H1 (cell line): ENCODE measurements around the gene MX1. TPM values are rescaled to one million over a fixed set of nuclear protein-coding genes. Genes with fewer than 3 reads are reported as not detected.

Experiments
- CTCF ChIA-PET: fragments of 300-600 bp; sonication (Branson Sonifier 250); formaldehyde crosslinking; loops from one replicate; lab custom pipeline; 2021; ENCODE audit not compliant: partially characterized antibody; lab: Charles Lee
- POLR2A ChIA-PET: fragments of 300-600 bp; sonication (Branson Sonifier 250); formaldehyde crosslinking; loops from one replicate; lab custom pipeline; 2021; ENCODE audit warnings: inconsistent platforms; ENCODE audit not compliant: partially characterized antibody; lab: Charles Lee
- DNase-seq, 2 experiments: peaks; one replicate each; pipeline versions ENCODE4 v3.0.0 to v3.0.0-alpha.2; 2010 to 2022; ENCODE audit warnings: low spot score in 2 of 2, low read depth in 1 of 2, mixed read lengths in 1 of 2
- FAIRE-seq: peaks from 2 replicates; lab custom pipeline; 2011; peaks lifted over from hg19 to GRCh38; lab: Jason Lieb, UNC
- H2AFZ ChIP-seq: 2 replicates; pipeline ENCODE4 v1.8.1; 2012; ENCODE audit warnings: low read length, inconsistent platforms
- H2AK5ac ChIP-seq: 2 replicates; pipeline ENCODE4 v1.6.1; 2013; ENCODE audit warnings: low read depth, low read length
- H2BK120ac ChIP-seq: replicated peaks from 2 replicates; pipeline ENCODE3; 2013; ENCODE audit warnings: low read depth, low read length, inconsistent platforms
- H2BK12ac ChIP-seq: 2 replicates; pipeline ENCODE4 v1.6.1; 2013; ENCODE audit warnings: low read depth, low read length
- H2BK15ac ChIP-seq: 2 replicates; pipeline ENCODE4 v1.6.1; 2013; ENCODE audit warnings: low read length
- H2BK20ac ChIP-seq: 2 replicates; pipeline ENCODE4 v1.6.1; 2013; ENCODE audit warnings: low read length
- H2BK5ac ChIP-seq: 2 replicates; pipeline ENCODE4 v1.6.1; 2013; ENCODE audit warnings: low read depth, low read length
- H3K14ac ChIP-seq: 2 replicates; pipeline ENCODE4 v1.6.1; 2013; ENCODE audit warnings: inconsistent platforms; ENCODE audit not compliant: insufficient read length
- H3K18ac ChIP-seq: 2 replicates; pipeline ENCODE4 v1.6.1; 2013; ENCODE audit warnings: low read length; ENCODE audit errors: extremely low read depth
- H3K23ac ChIP-seq: 2 replicates; pipeline ENCODE4 v1.6.1; 2013; ENCODE audit warnings: inconsistent platforms; ENCODE audit not compliant: insufficient read length
- H3K23me2 ChIP-seq: 2 replicates; pipeline ENCODE4 v1.6.1; 2013; ENCODE audit warnings: low read depth, low read length
- H3K27ac ChIP-seq: 2 replicates; pipeline ENCODE4 v1.6.1; 2011; ENCODE audit warnings: low read depth, low read length, inconsistent platforms
- H3K27me3 ChIP-seq, 4 experiments: replicated peaks in 1 of 4; 1 replicate in 1 of 4; 2 replicates in 3 of 4; pipeline versions ENCODE4 v1.6.1 to v1.8.1; 2011 to 2013; ENCODE audit warnings: low read length in 3 of 4, mild to moderate bottlenecking in 3 of 4, inconsistent platforms in 2 of 4, mixed read lengths in 2 of 4, moderate library complexity in 1 of 4; ENCODE audit not compliant: control insufficient read depth in 3 of 4, insufficient read depth in 3 of 4; ENCODE audit errors: extremely low read depth in 1 of 4
- H3K36me3 ChIP-seq, 4 experiments: 2 replicates each; pipeline versions ENCODE4 v1.6.1 to v1.8.1; 2011 to 2013; ENCODE audit warnings: mild to moderate bottlenecking in 4 of 4, low read length in 3 of 4, moderate library complexity in 2 of 4, control low read depth in 1 of 4, inconsistent platforms in 1 of 4; ENCODE audit not compliant: insufficient read depth in 4 of 4, control insufficient read depth in 2 of 4
- H3K4ac ChIP-seq: replicated peaks from 2 replicates; pipeline ENCODE3; 2013; ENCODE audit warnings: low read length, low read depth, mixed read lengths, inconsistent platforms; ENCODE audit not compliant: insufficient read length
- H3K4me1 ChIP-seq, 4 experiments: replicated peaks in 1 of 4; 1 replicate in 1 of 4; 2 replicates in 3 of 4; pipeline versions ENCODE4 v1.6.1 to v1.8.1; 2011 to 2013; ENCODE audit warnings: low read length in 3 of 4, inconsistent platforms in 2 of 4, mixed read lengths in 1 of 4; ENCODE audit not compliant: insufficient read depth in 4 of 4, control insufficient read depth in 3 of 4
- H3K4me2 ChIP-seq, 2 experiments: 2 replicates each; pipeline versions ENCODE4 v1.6.1 to v1.8.1; 2011 to 2013; ENCODE audit warnings: low read depth in 2 of 2, low read length in 2 of 2, control low read depth in 1 of 2, inconsistent platforms in 1 of 2, mild to moderate bottlenecking in 1 of 2; ENCODE audit not compliant: insufficient read depth in 1 of 2
- H3K4me3 ChIP-seq, 4 experiments: fragments of 200-600, 300-600 bp in 1 of 4; sonication (generic), shearing (Covaris generic), sonication (Bioruptor Twin) in 1 of 4; 2 replicates each; pipeline versions ENCODE4 v1.5.1 to v1.8.1; 2011 to 2016; ENCODE audit warnings: low read length in 4 of 4, low read depth in 3 of 4, control low read depth in 2 of 4, inconsistent platforms in 2 of 4, mild to moderate bottlenecking in 2 of 4, mixed read lengths in 1 of 4, moderate library complexity in 1 of 4; ENCODE audit not compliant: insufficient read depth in 2 of 4; ENCODE audit errors: extremely low read depth in 1 of 4
- H3K56ac ChIP-seq: replicated peaks from 2 replicates; pipeline ENCODE3; 2013; ENCODE audit warnings: low read depth, mild to moderate bottlenecking, mixed read lengths, low read length, inconsistent platforms; ENCODE audit not compliant: insufficient read length
- H3K79me1 ChIP-seq: 2 replicates; pipeline ENCODE4 v1.6.1; 2013; ENCODE audit warnings: low read depth, low read length, control low read depth
- H3K79me2 ChIP-seq, 2 experiments: 2 replicates each; pipeline versions ENCODE4 v1.6.1 to v1.8.1; 2012 to 2013; ENCODE audit warnings: low read length in 2 of 2, mild to moderate bottlenecking in 2 of 2, inconsistent platforms in 1 of 2; ENCODE audit not compliant: insufficient read depth in 2 of 2, control insufficient read depth in 1 of 2
- H3K9ac ChIP-seq, 4 experiments: replicated peaks in 1 of 4; 1 replicate in 1 of 4; 2 replicates in 3 of 4; pipeline versions ENCODE4 v1.6.1 to v1.8.1; 2011 to 2013; ENCODE audit warnings: low read depth in 3 of 4, low read length in 3 of 4, control low read depth in 2 of 4, mild to moderate bottlenecking in 2 of 4, moderate library complexity in 2 of 4, inconsistent platforms in 1 of 4; ENCODE audit errors: extremely low read depth in 1 of 4
- H3K9me3 ChIP-seq, 2 experiments: 2 replicates each; pipeline versions ENCODE4 v1.6.1 to v1.8.1; 2012 to 2013; ENCODE audit warnings: mild to moderate bottlenecking in 2 of 2, moderate library complexity in 2 of 2, control low read depth in 1 of 2, inconsistent platforms in 1 of 2, low read depth in 1 of 2, low read length in 1 of 2, mixed read lengths in 1 of 2; ENCODE audit not compliant: insufficient read depth in 2 of 2
- H4K20me1 ChIP-seq, 2 experiments: replicated peaks in 1 of 2; 2 replicates each; pipeline versions ENCODE3 to v1.8.1; 2011 to 2013; ENCODE audit warnings: inconsistent platforms in 2 of 2, low read length in 2 of 2, mild to moderate bottlenecking in 1 of 2; ENCODE audit not compliant: insufficient read depth in 2 of 2, control insufficient read depth in 1 of 2
- H4K5ac ChIP-seq: 2 replicates; pipeline ENCODE4 v1.6.1; 2013; ENCODE audit warnings: low read length, low read depth, mixed read lengths, inconsistent platforms; ENCODE audit not compliant: insufficient read length
- H4K8ac ChIP-seq: 2 replicates; pipeline ENCODE4 v1.8.0; 2013; ENCODE audit warnings: mild to moderate bottlenecking, moderate library complexity, low read length, inconsistent platforms; ENCODE audit not compliant: insufficient read depth; ENCODE audit errors: extremely low read depth
- H4K91ac ChIP-seq: replicated peaks from 2 replicates; pipeline ENCODE3; 2013; ENCODE audit warnings: low read length, mixed read lengths, inconsistent platforms; ENCODE audit not compliant: insufficient read length
- ASH2L ChIP-seq: fragments of 200-600, 300-600 bp; sonication (generic); IDR thresholded peaks from one replicate; pipeline ENCODE4 v1.7.1; 2017; ENCODE audit warnings: low read length
- ATF2 ChIP-seq: IDR thresholded peaks from 2 replicates; pipeline ENCODE4 v1.6.1; 2012; ENCODE audit warnings: low read length, inconsistent platforms
- BRCA1 ChIP-seq: IDR thresholded peaks from 2 replicates; pipeline ENCODE4 v1.6.1; 2012; ENCODE audit warnings: low read depth, low read length, improper control_type of control experiment
- CHD2 ChIP-seq: IDR thresholded peaks from 2 replicates; pipeline ENCODE4 v1.6.1; 2012; ENCODE audit warnings: low read length, improper control_type of control experiment
- EZH2 ChIP-seq: fragments of 200-600 bp; sonication (generic); IDR thresholded peaks from 2 replicates; pipeline ENCODE4 v1.7.1; 2012; ENCODE audit warnings: low read depth, mild to moderate bottlenecking, moderate library complexity, low read length, inconsistent platforms; ENCODE audit not compliant: severe bottlenecking
- RBBP5 ChIP-seq: IDR thresholded peaks from 2 replicates; pipeline ENCODE4 v1.7.1; 2012; ENCODE audit warnings: low read depth, mild to moderate bottlenecking, inconsistent platforms, low read length, moderate library complexity, borderline replicate concordance
- RXRA ChIP-seq: IDR thresholded peaks from 2 replicates; pipeline ENCODE4 v1.6.1; 2011; ENCODE audit warnings: low read depth, mild to moderate bottlenecking, low read length, moderate library complexity; ENCODE audit not compliant: insufficient read depth
- WGBS, 2 experiments: shearing (Covaris generic) in 1 of 2; methylation state at CpG; one replicate each; pipeline versions ENCODE4 v1.1.6 to v1.1.7; 2013 to 2015; ENCODE audit warnings: low lambda C conversion rate in 2 of 2, mixed read lengths in 2 of 2, inconsistent platforms in 1 of 2, low coverage in 1 of 2, missing lambda C conversion rate in 1 of 2; ENCODE audit not compliant: insufficient replicate concordance in 2 of 2, insufficient coverage in 1 of 2, insufficient read length in 1 of 2; ENCODE audit errors: extremely low coverage in 1 of 2, missing lambda C conversion rate in 1 of 2; 5-methylcytosine and 5-hydroxymethylcytosine counted together
- long read RNA-seq, 2 experiments: library from RNA in 1 of 2; library from capped mRNA in 1 of 2; stranded (forward); transcript quantifications; one replicate each; pipeline ENCODE4 v2.0.0, GENCODE V29; 2021; ENCODE audit warnings: inconsistent platforms in 1 of 2
- polyA minus RNA-seq, 3 experiments: library from RNA; depleted of rRNA, polyadenylated mRNA; stranded (reverse); fragments of >200 nt; gene quantifications; 1 replicate in 2 of 3; 2 replicates in 1 of 3; pipeline ENCODE4 v1.2.3, GENCODE V29; 2011
- polyA plus RNA-seq, 7 experiments: library from polyadenylated mRNA; depleted of rRNA in 3 of 7; stranded (reverse) in 5 of 7; unstranded in 2 of 7; fragments of >200 nt in 5 of 7; fragments of 200-250 nt in 2 of 7; gene quantifications; 1 replicate in 5 of 7; 2 replicates in 1 of 7; 4 replicates in 1 of 7; pipeline versions ENCODE4 v1.2.1 to v1.2.3, GENCODE V29; 2011 to 2013; ENCODE audit warnings: missing spikeins in 2 of 7, mixed read lengths in 2 of 7
- total RNA-seq: library from RNA; stranded (reverse); fragmentation: NEBNext Ultra II Directional; extraction: Animal tissue kit (Norgen Biotek cat#: 25700); gene quantifications from 2 replicates; pipeline ENCODE4 v1.2.1, GENCODE V29; 2021

The MX1 gene
- total RNA-seq = 3.1 and 3.8 TPM in 2 replicates
- 5.1 and 5.7 TPM in 2 replicates for polyA plus RNA-seq (2011; rRNA removed)
- 4.8 TPM for polyA plus RNA-seq (2011; cell fraction: cytosol; rRNA removed)
- 9.7 TPM for polyA plus RNA-seq (2011; cell fraction: nucleus; rRNA removed)
- polyA plus RNA-seq (2012, experiment 1 of 2) = 3.9 to 7.5 TPM (median 7.1 TPM) in 4 replicates
- polyA plus RNA-seq (2012, experiment 2 of 2) = 3.5 TPM
- 1.6 TPM for polyA plus RNA-seq (2013, experiment 1 of 2)
- polyA plus RNA-seq (2013, experiment 2 of 2) = 1.1 TPM
- 9.2 and 13.0 TPM in 2 replicates for polyA minus RNA-seq (2011; rRNA and poly(A)+ RNA removed)
- 7.9 TPM for polyA minus RNA-seq (2011; cell fraction: cytosol; rRNA and poly(A)+ RNA removed)
- polyA minus RNA-seq (2011; cell fraction: nucleus; rRNA and poly(A)+ RNA removed) = 13.8 TPM
- long read RNA-seq, experiment 1, partial matches to known transcripts = 2 of 2 reads
- long read RNA-seq, experiment 1, other reads (novel, unspliced or antisense) = 0 of 2 reads
- long read RNA-seq, experiment 2 = 0 reads

- H4K20me1 ChIP-seq = no peaks in the 10 kb centered on the region
- H2BK15ac ChIP-seq = peak within 1 kb of the TSS; percentile 61; the same call in 1 of the 2 replicates
- H2AK5ac ChIP-seq = no peak within 1 kb of the TSS
- H3K4me1 ChIP-seq = 0 out of 7 replicates have a peak, but pooled peaks cover 0 to 3% (median 1%) of the 10 kb centered on the region in 4 experiments
- H3K23me2 ChIP-seq = peaks cover 6% of the 10 kb centered on the region; the same call in 1 of the 2 replicates
- H2BK120ac ChIP-seq = no peak within 1 kb of the TSS
- no peaks in the 10 kb centered on the region for H3K36me3 ChIP-seq
- FAIRE-seq (no peak), DNase-seq (peak in 1 of 2 experiments; percentile 60)
- H3K79me1 ChIP-seq = no peaks in the 10 kb centered on the region
- no peak within 1 kb of the TSS for H3K23ac ChIP-seq
- no peaks in the 10 kb centered on the region for H3K9me3 ChIP-seq
- peaks cover 5 to 33% (median 24%) of the 10 kb centered on the region in 4 experiments for H3K27me3 ChIP-seq
- ChIA-PET CTCF (interaction anchor here (4.4 kb wide), 1 partner anchor 14 kb away, joined by 20 read pairs; no protein-coding TSS in a partner anchor), POLR2A (interaction anchor here (0.6 kb wide), 1 partner anchor 131 kb away, joined by 3 read pairs; no protein-coding TSS in a partner anchor)
- H3K9ac ChIP-seq = no peak within 1 kb of the TSS; a peak in 3 of 7 replicates
- no peak within 1 kb of the TSS for H3K27ac ChIP-seq
- no peak within 1 kb of the TSS for H4K5ac ChIP-seq
- H4K91ac ChIP-seq = peak within 1 kb of the TSS; percentile 36
- H2BK20ac ChIP-seq = 0 out of 2 replicates have a peak within 1 kb of the TSS, but pooled peaks have one; percentile 3
- H2BK12ac ChIP-seq = peak within 1 kb of the TSS; percentile 33; the same call in 1 of the 2 replicates
- H2BK5ac ChIP-seq = no peak within 1 kb of the TSS
- H3K56ac ChIP-seq = no peak within 1 kb of the TSS
- H3K4me2 ChIP-seq = peak within 1 kb of the TSS; percentile 60 to 89
- H4K8ac ChIP-seq = peak within 1 kb of the TSS; percentile 80
- H3K4me3 ChIP-seq = peak within 1 kb of the TSS; percentile 24 to 66 (median 58)
- H3K14ac ChIP-seq = no peak within 1 kb of the TSS
- no peaks in the 10 kb centered on the region for H3K79me2 ChIP-seq
- peak within 1 kb of the TSS; percentile 97 for H2AFZ ChIP-seq
- no peak within 1 kb of the TSS for H3K4ac ChIP-seq
- peak within 1 kb of the TSS; percentile 78 for H3K18ac ChIP-seq
- WGBS, 2 experiments = 5% methylated on average over 48 of the region's 65 CpGs; no CpG with 5 or more reads in 1 of the 2 experiments
- peak; percentile 58 for TF ChIP-seq ASH2L
- TF ChIP-seq RBBP5 = 0 out of 2 replicates have a peak, but pooled peaks have one; percentile 28
- TF ChIP-seq EZH2 = peak; percentile 56
- peak; percentile 73 for TF ChIP-seq CHD2
- TF ChIP-seq ATF2 = no peak
- TF ChIP-seq BRCA1 = peak; percentile 19; the same call in 1 of the 2 replicates
- TF ChIP-seq RXRA = no peak
Measured at GRCh38 chr21:41425954-41426675, at the start of gene MX1. Gene MX1 (plus strand): TSS chr21:41426239. CDS start chr21:41432071, 5,832 bp downstream.
